GM13977 (cell line): ENCODE results near the gene EMP3.
A peak's percentile ranks its signal among the peaks of the same experiment; 100 is the strongest.

Experiments
- DNase-seq: peaks from one replicate; pipeline ENCODE4 v3.0.0; 2012; ENCODE audit warnings: low spot score
- CTCF ChIP-seq: IDR thresholded peaks from 2 replicates; pipeline ENCODE4 v1.5.1; 2012; ENCODE audit warnings: mild to moderate bottlenecking, control low read depth; ENCODE audit not compliant: insufficient read depth; ENCODE audit errors: extremely low read depth, missing control alignments
- in situ Hi-C: fragments of 300-500 bp; cut with MboI; formaldehyde crosslinking; loops from one replicate; pipeline ENCODE4 v1.12.0; 2022; ENCODE audit warnings: low sequenced_read_pairs, low pct_unique_long_range_greater_than_20kb, mixed read lengths, inconsistent platforms; ENCODE audit not compliant: unreplicated experiment

Gene EMP3

GRCh38 chr19:48325265-48325910 is at the start of gene EMP3:
EMP3 (plus strand) TSS chr19:48325552; CDS start chr19:48326845, 1,293 bp downstream.
- TF ChIP-seq CTCF = no peak
- in situ Hi-C loops = no loop called here
- DNase-seq = peak; percentile 76

- in situ Hi-C loops = no loop called here
- peak; percentile 7 for DNase-seq
- no peak for TF ChIP-seq CTCF
These were observed 45.6 kb upstream of the EMP3 start for GRCh38 chr19:48279747-48280146.

GRCh38 chr19:48283908-48284307 is 41.4 kb upstream of the EMP3 start:
- in situ Hi-C loops = no loop called here
- no peak for DNase-seq
- TF ChIP-seq CTCF = no peak

GRCh38 chr19:48284896-48285295 is 40.5 kb upstream of the EMP3 start:
- no peak for TF ChIP-seq CTCF
- DNase-seq = no peak
- in situ Hi-C loops = no loop called here

GRCh38 chr19:48287748-48288147 is 37.6 kb upstream of the EMP3 start:
- TF ChIP-seq CTCF = no peak
- in situ Hi-C loops = no loop called here
- no peak for DNase-seq

- TF ChIP-seq CTCF = no peak
- in situ Hi-C loops = no loop called here
- no peak for DNase-seq
These were observed 35.0 kb upstream of the EMP3 start for GRCh38 chr19:48290401-48290770.
